ENCODE results near the gene ASPHD2. TPM values are rescaled to one million over a fixed set of nuclear protein-coding genes. Genes with fewer than 3 reads are reported as not detected.

The ASPHD2 gene
- total and polyA plus RNA-seq, 2 of the 13 experiments (the other 11 are each of a cell fraction or from before 2014, with no cell fraction given), result 0.04 TPM

- in situ Hi-C loops (cut with HindIII; ENCODE audit: extremely low pct_ligation_motif_present, low pct_unique_long_range_greater_than_20kb) (no loop called here), intact Hi-C loops (cut with micrococcal nuclease; ENCODE audit: unreplicated experiment) (no loop called here)
- POLR2A ChIA-PET, result interaction anchor here (0.6 to 1.0 kb wide), 2 partner anchors 8 to 31 kb away, joined by 3 read pairs; partner anchors contain the start of gene TFIP11
- Histone ChIP-seq H3K4me2 (ENCODE audit: low read depth, low read length) (peak overlapping the region; percentile 83), H3K27me3 (ENCODE audit: control insufficient read depth in 1 of 2, insufficient read depth in 2 of 2, low read length in 2 of 2) (no peaks in the 10 kb centered on the region; a peak in 1 of 5 replicates), H2AFZ (ENCODE audit: low read length) (no peak overlapping the region), H3K4me1 (ENCODE audit: insufficient read depth, low read length) (peaks cover 83% of the 10 kb centered on the region), H3K4me3 (replicated peaks in 1 of 3; ENCODE audit: insufficient read depth in 1 of 3, low read depth in 2 of 3, low read length in 3 of 3) (peak overlapping the region in 1 of 3 experiments; percentile 61; a peak in 1 of 6 replicates), H3K9me3 (ENCODE audit: low read length) (no peaks in the 10 kb centered on the region), H3K27ac (ENCODE audit: extremely low read length, insufficient read depth, low read length) (peak overlapping the region; percentile 95), H3K79me2 (ENCODE audit: insufficient read depth, low read length) (peaks cover 84% of the 10 kb centered on the region), H4K20me1 (ENCODE audit: insufficient read depth, low read length) (no peaks in the 10 kb centered on the region), H3K9ac (ENCODE audit: insufficient read depth, low read depth, low read length) (peak overlapping the region; percentile 72), H3K36me3 (replicated peaks in 1 of 2; ENCODE audit: control insufficient read depth in 1 of 2, insufficient read depth in 2 of 2, low read length in 2 of 2) (peaks cover 0 to 13% of the 10 kb centered on the region in 2 experiments; a peak in 3 of 5 replicates)
- no peak for ATAC-seq
- DNase-seq (ENCODE audit: low spot score), result no peak
- 78% methylated on average over 6 of the region's 6 CpGs for WGBS (ENCODE audit: low lambda C conversion rate)
- CTCF ChIA-PET (ENCODE audit: low intra/inter-chr PET ratio, low total read pairs), result no interaction called here
- BruUV-seq (replicated peaks), result no TSS peak
- TF ChIP-seq U2AF1 (optimal IDR thresholded peaks at IDR 0.05; ENCODE audit: low read depth, low read length) (no peak), ATRX (CRISPR knock-in tag; IDR thresholded peaks at IDR 0.05; ENCODE audit: borderline replicate concordance) (no peak), ZNF337 (CRISPR knock-in tag; IDR thresholded peaks at IDR 0.05; ENCODE audit: borderline replicate concordance, low read depth) (no peak), ZMYM3 (CRISPR knock-in tag; IDR thresholded peaks at IDR 0.05) (no peak), ZNF776 (CRISPR knock-in tag; IDR thresholded peaks at IDR 0.05) (no peak), ATF1 (CRISPR knock-in tag; IDR thresholded peaks at IDR 0.05) (no peak), BRF2 (CRISPR knock-in tag; IDR thresholded peaks at IDR 0.05) (no peak), ZSCAN20 (CRISPR knock-in tag; IDR thresholded peaks at IDR 0.05; ENCODE audit: borderline replicate concordance) (no peak), ARID2 (CRISPR knock-in tag; IDR thresholded peaks at IDR 0.05; ENCODE audit: borderline replicate concordance) (no peak), NCOR1 (IDR thresholded peaks at IDR 0.05; ENCODE audit: borderline replicate concordance, low read length) (no peak), ZNF264 (CRISPR knock-in tag; IDR thresholded peaks at IDR 0.05) (no peak), ZNF720 (CRISPR knock-in tag; IDR thresholded peaks at IDR 0.05) (no peak), ZNF205 (CRISPR knock-in tag; IDR thresholded peaks at IDR 0.05) (no peak), ZBTB43 (CRISPR knock-in tag; conservative IDR thresholded peaks at IDR 0.05) (no peak), ZNF879 (CRISPR knock-in tag; IDR thresholded peaks at IDR 0.05) (no peak), MYNN (CRISPR knock-in tag; IDR thresholded peaks at IDR 0.05; ENCODE audit: low read depth) (no peak)
- FAIRE-seq, result no peak
These were observed 52.1 kb downstream of the ASPHD2 start for GRCh38 chr22:26481112-26481693.

Data from HepG2 (cell line).